IMR-90 (cell line): ENCODE results near the gene PFKP. TPM values are rescaled to one million over a fixed set of nuclear protein-coding genes. Genes with fewer than 3 reads are reported as not detected.

Experiments used
- ATAC-seq: fragments of 200-7000 bp; cut with Tn5 transposase; 2 replicates; pipeline ENCODE4 v1.9.1; 2020; ENCODE audit warnings: low read depth, mild to moderate bottlenecking, moderate library complexity
- BruUV-seq: library from RNA; stranded (reverse); fragments of 400-500 nt; replicated peaks from 2 replicates; lab custom pipeline; 2021; lab: Mats Ljungman, UMichigan
- CTCF ChIA-PET: fragments of 300-600 bp; formaldehyde crosslinking; extraction: SDS; loops from one replicate; lab custom pipeline; 2021; ENCODE audit warnings: antibody characterized with exemption; lab: Yijun Ruan, JAX
- POLR2A ChIA-PET: fragments of 300-600 bp; sonication (Branson Sonifier 250); formaldehyde crosslinking; loops from one replicate; lab custom pipeline; 2022; ENCODE audit warnings: antibody characterized with exemption; ENCODE audit not compliant: unreplicated experiment; lab: Charles Lee
- DNase-seq: peaks from one replicate; pipeline ENCODE4 v3.0.0; 2013
- H2AFZ ChIP-seq: replicated peaks from 2 replicates; pipeline ENCODE3; 2013; ENCODE audit warnings: low read length, mild to moderate bottlenecking; ENCODE audit not compliant: poor library complexity
- H2AK5ac ChIP-seq: 2 replicates; pipeline ENCODE4 v1.6.1; 2013; ENCODE audit warnings: low read depth, low read length, inconsistent platforms
- H2AK9ac ChIP-seq: replicated peaks from 2 replicates; pipeline ENCODE3; 2013; ENCODE audit warnings: mild to moderate bottlenecking, low read depth, low read length, moderate library complexity; ENCODE audit not compliant: poor library complexity
- H2BK120ac ChIP-seq: 2 replicates; pipeline ENCODE4 v1.6.1; 2013; ENCODE audit warnings: low read depth, low read length, inconsistent platforms
- H2BK15ac ChIP-seq: 3 replicates; pipeline ENCODE4 v1.6.1; 2013; ENCODE audit warnings: low read depth, low read length, inconsistent platforms
- H2BK20ac ChIP-seq: 2 replicates; pipeline ENCODE4 v1.6.1; 2013; ENCODE audit warnings: low read depth, mild to moderate bottlenecking, inconsistent platforms, low read length, moderate library complexity
- H2BK5ac ChIP-seq: 2 replicates; pipeline ENCODE4 v1.6.1; 2013; ENCODE audit warnings: mild to moderate bottlenecking, low read depth, low read length, inconsistent platforms; ENCODE audit not compliant: poor library complexity, severe bottlenecking
- H3K14ac ChIP-seq: replicated peaks from 2 replicates; pipeline ENCODE4 v1.6.1; 2013; ENCODE audit warnings: low read depth, low read length, inconsistent platforms
- H3K18ac ChIP-seq: 2 replicates; pipeline ENCODE4 v1.6.1; 2013; ENCODE audit warnings: low read depth, low read length, control low read depth
- H3K23ac ChIP-seq: 2 replicates; pipeline ENCODE4 v1.6.1; 2013; ENCODE audit warnings: low read depth, low read length, inconsistent platforms
- H3K27ac ChIP-seq: 2 replicates; pipeline ENCODE4 v1.5.1; 2013; ENCODE audit warnings: mild to moderate bottlenecking, control low read depth, low read length; ENCODE audit not compliant: insufficient read depth
- H3K27me3 ChIP-seq: 2 replicates; pipeline ENCODE4 v1.6.1; 2013; ENCODE audit warnings: low read length; ENCODE audit not compliant: control insufficient read depth, insufficient read depth
- H3K36me3 ChIP-seq: 2 replicates; pipeline ENCODE4 v1.6.1; 2013; ENCODE audit warnings: low read length, mixed read lengths; ENCODE audit not compliant: control insufficient read depth, insufficient read depth
- H3K4ac ChIP-seq: 2 replicates; pipeline ENCODE4 v1.6.1; 2013; ENCODE audit warnings: low read depth, low read length, inconsistent platforms
- H3K4me1 ChIP-seq: 2 replicates; pipeline ENCODE4 v1.6.1; 2013; ENCODE audit warnings: low read length, mixed read lengths; ENCODE audit not compliant: control insufficient read depth, insufficient read depth
- H3K4me2 ChIP-seq: 2 replicates; pipeline ENCODE4 v1.6.1; 2013; ENCODE audit warnings: low read depth, mild to moderate bottlenecking, control low read depth, low read length, moderate library complexity
- H3K4me3 ChIP-seq: 2 replicates; pipeline ENCODE4 v1.5.1; 2013; ENCODE audit warnings: low read depth, mild to moderate bottlenecking, control low read depth, low read length, moderate library complexity; ENCODE audit not compliant: insufficient read depth
- H3K56ac ChIP-seq: 2 replicates; pipeline ENCODE4 v1.6.1; 2013; ENCODE audit warnings: low read length, inconsistent platforms; ENCODE audit not compliant: insufficient read depth; ENCODE audit errors: extremely low read depth
- H3K79me1 ChIP-seq, 2 experiments: 2 replicates each; pipeline ENCODE4 v1.6.1; 2013; ENCODE audit warnings: low read length in 2 of 2, inconsistent platforms in 1 of 2, low read depth in 1 of 2
- H3K9ac ChIP-seq: 2 replicates; pipeline ENCODE4 v1.6.1; 2013; ENCODE audit warnings: low read depth, low read length, control low read depth
- H3K9me1 ChIP-seq: 2 replicates; pipeline ENCODE4 v1.6.1; 2013; ENCODE audit warnings: low read length, inconsistent platforms; ENCODE audit not compliant: insufficient read depth
- H3K9me3 ChIP-seq: 2 replicates; pipeline ENCODE4 v1.6.1; 2013; ENCODE audit warnings: low read length; ENCODE audit not compliant: control insufficient read depth, insufficient read depth
- H4K20me1 ChIP-seq: 2 replicates; pipeline ENCODE4 v1.6.1; 2013; ENCODE audit warnings: low read length, inconsistent platforms; ENCODE audit not compliant: insufficient read depth
- H4K5ac ChIP-seq: 2 replicates; pipeline ENCODE4 v1.6.1; 2013; ENCODE audit warnings: mild to moderate bottlenecking, low read depth, low read length, control low read depth
- H4K8ac ChIP-seq, 2 experiments: 2 replicates each; pipeline ENCODE4 v1.6.1; 2013; ENCODE audit warnings: low read depth in 2 of 2, low read length in 2 of 2, control low read depth in 1 of 2, inconsistent platforms in 1 of 2
- H4K91ac ChIP-seq: 2 replicates; pipeline ENCODE4 v1.6.1; 2013; ENCODE audit warnings: low read depth, low read length, inconsistent platforms; ENCODE audit not compliant: insufficient read depth
- BHLHE40 ChIP-seq: fragments of 150-350 bp; IDR thresholded peaks from 2 replicates; pipeline ENCODE4 v1.6.1; 2016; ENCODE audit warnings: mild to moderate bottlenecking, low read depth, low read length
- CEBPB ChIP-seq: IDR thresholded peaks from 2 replicates; pipeline ENCODE4 v1.6.1; 2012; ENCODE audit warnings: low read depth, low read length, improper control_type of control experiment
- CHD1 ChIP-seq: IDR thresholded peaks from 2 replicates; pipeline ENCODE4 v1.6.1; 2012; ENCODE audit warnings: low read depth, low read length, improper control_type of control experiment
- CTCF ChIP-seq: conservative IDR thresholded peaks from 2 replicates; pipeline ENCODE4 v1.5.1; 2012; ENCODE audit warnings: mild to moderate bottlenecking, low read depth, low read length, improper control_type of control experiment
- FOS ChIP-seq: fragments of 150-350 bp; IDR thresholded peaks from 2 replicates; pipeline ENCODE4 v1.6.1; 2016; ENCODE audit warnings: low read depth, low read length
- MAFK ChIP-seq: IDR thresholded peaks from 2 replicates; pipeline ENCODE4 v1.6.1; 2012; ENCODE audit warnings: low read depth, low read length, improper control_type of control experiment
- MAZ ChIP-seq: IDR thresholded peaks from 2 replicates; pipeline ENCODE4 v1.6.1; 2012; ENCODE audit warnings: low read depth, mild to moderate bottlenecking, low read length, improper control_type of control experiment, moderate library complexity, borderline replicate concordance
- MXI1 ChIP-seq: IDR thresholded peaks from 2 replicates; pipeline ENCODE4 v1.6.1; 2012; ENCODE audit warnings: low read depth, mild to moderate bottlenecking, low read length, moderate library complexity, borderline replicate concordance
- NFE2L2 ChIP-seq: fragments of 150-350 bp; IDR thresholded peaks from 2 replicates; pipeline ENCODE4 v1.6.1; 2016; ENCODE audit warnings: low read depth, mild to moderate bottlenecking, low read length
- POLR2A ChIP-seq: IDR thresholded peaks from 2 replicates; pipeline ENCODE4 v1.6.1; 2012; ENCODE audit warnings: mild to moderate bottlenecking, low read depth, low read length
- RAD21 ChIP-seq: IDR thresholded peaks from 2 replicates; pipeline ENCODE4 v1.6.1; 2012; ENCODE audit warnings: low read length, improper control_type of control experiment
- SMC3 ChIP-seq: fragments of 150-350 bp; IDR thresholded peaks from 2 replicates; pipeline ENCODE4 v1.6.1; 2016; ENCODE audit warnings: low read depth, mild to moderate bottlenecking, antibody characterized with exemption, low read length, moderate library complexity
- USF2 ChIP-seq: fragments of 150-350 bp; IDR thresholded peaks from 2 replicates; pipeline ENCODE4 v1.6.1; 2017; ENCODE audit warnings: mild to moderate bottlenecking, antibody characterized with exemption, low read length, low read depth
- WGBS, 2 experiments: methylation state at CpG; one replicate each; pipeline versions ENCODE4 v1.1.5 to v1.1.7; 2013; ENCODE audit warnings: missing lambda C conversion rate in 2 of 2; ENCODE audit not compliant: insufficient read length in 1 of 2; ENCODE audit errors: extremely low coverage in 2 of 2; 5-methylcytosine and 5-hydroxymethylcytosine counted together
- dilution Hi-C: fragments of 300-500 bp; cut with HindIII; formaldehyde crosslinking; loops from one replicate; pipeline ENCODE4 v1.14.3; 2018; ENCODE audit warnings: low sequenced_read_pairs; ENCODE audit not compliant: unreplicated experiment
- in situ Hi-C: fragments of 300-500 bp; cut with MboI; formaldehyde crosslinking; loops from 3 replicates; pipeline ENCODE4 v1.14.3; 2019; ENCODE audit warnings: low sequenced_read_pairs, inconsistent platforms, mixed read lengths
- intact Hi-C: fragments of 100-400 bp; cut with micrococcal nuclease; formaldehyde crosslinking; loops from 2 replicates; pipeline ENCODE4 v1.10.0; 2022
- polyA plus RNA-seq, 3 experiments: library from polyadenylated mRNA; depleted of rRNA; stranded (reverse); fragments of >200 nt; gene quantifications; 2 replicates each; pipeline ENCODE4 v1.2.3, GENCODE V29; 2012; ENCODE audit warnings: low replicate concordance in 1 of 3
- total RNA-seq: library from RNA; depleted of rRNA; stranded (reverse); fragments of >200 nt; gene quantifications from 2 replicates; pipeline ENCODE4 v1.2.3, GENCODE V29; 2012

The PFKP gene
- total and polyA plus RNA-seq, 2 of the 4 experiments (the other 2 are of a cell fraction): 223 to 294 TPM

GRCh38 chr10:3043512-3044368 is 23.6 kb upstream of the PFKP start:
- dilution Hi-C loops: loop anchor here (25.0 kb wide), 1 partner anchor 106 kb away; no protein-coding TSS in a partner anchor
- no TSS peak for BruUV-seq
- peak overlapping the region; percentile 75 for H2AFZ ChIP-seq
- intact Hi-C loops: loop anchor here (1.0 to 2.0 kb wide), 3 partner anchors 65 to 1933 kb away; no protein-coding TSS in a partner anchor
- H2AK9ac ChIP-seq: peak overlapping the region; percentile 29
- H3K4ac ChIP-seq: peak overlapping the region; percentile 82
- H2BK5ac ChIP-seq: peak overlapping the region; percentile 50
- H2AK5ac ChIP-seq: peak overlapping the region; percentile 80
- peak overlapping the region; percentile 80 for H2BK20ac ChIP-seq
- in situ Hi-C loops: loop anchor here (5.0 to 10.0 kb wide), 2 partner anchors 111 to 1929 kb away; no protein-coding TSS in a partner anchor
- peak overlapping the region; percentile 82; the same call in 2 of the 3 replicates for H2BK15ac ChIP-seq
- H4K20me1 ChIP-seq: no peaks in the 10 kb centered on the region
- H4K5ac ChIP-seq: peak overlapping the region; percentile 65; the same call in 1 of the 2 replicates
- no peaks in the 10 kb centered on the region for H3K36me3 ChIP-seq
- CTCF ChIA-PET: interaction anchor here (0.6 to 3.9 kb wide), 15 partner anchors 9 to 1994 kb away, joined by 3 to 38 read pairs (median 5); no protein-coding TSS in a partner anchor
- H3K18ac ChIP-seq: peak overlapping the region; percentile 51
- H3K79me1 ChIP-seq: peaks cover 0 to 14% of the 10 kb centered on the region in 2 experiments; a peak in 3 of 4 replicates
- 25% methylated on average over 4 of the region's 16 CpGs; no CpG with 5 or more reads in 1 of the 2 experiments for WGBS, 2 experiments
- H3K9me1 ChIP-seq: peaks cover 20% of the 10 kb centered on the region
- H3K23ac ChIP-seq: peak overlapping the region; percentile 51; the same call in 1 of the 2 replicates
- H3K4me2 ChIP-seq: peak overlapping the region; percentile 38; the same call in 1 of the 2 replicates
- peak overlapping the region; percentile 27 for H3K9ac ChIP-seq
- H3K4me3 ChIP-seq: no peak overlapping the region
- no peaks in the 10 kb centered on the region for H3K27me3 ChIP-seq
- POLR2A ChIA-PET: no interaction called here
- H3K9me3 ChIP-seq: no peaks in the 10 kb centered on the region
- peak overlapping the region; percentile 78 for H3K27ac ChIP-seq
- no peak overlapping the region; the same call in 1 of the 2 replicates for H3K56ac ChIP-seq
- H4K8ac ChIP-seq: peak overlapping the region; percentile 47 to 76
- peaks cover 30% of the 10 kb centered on the region for H3K4me1 ChIP-seq
- peak overlapping the region; percentile 83 for H4K91ac ChIP-seq
- peak overlapping the region; percentile 76 for H2BK120ac ChIP-seq
- DNase-seq: peak; percentile 80
- peak overlapping the region; percentile 19 for H3K14ac ChIP-seq
- ATAC-seq: peak; percentile 59
- TF ChIP-seq BHLHE40 (no peak), NFE2L2 (peak; percentile 42), SMC3 (peak; percentile 92), MAZ (peak; percentile 16; the same call in 1 of the 2 replicates), CTCF (peak; percentile 96), POLR2A (peak; percentile 36; the same call in 1 of the 2 replicates), USF2 (no peak), MAFK (no peak), MXI1 (no peak), CEBPB (no peak), CHD1 (no peak), FOS (no peak), RAD21 (peak; percentile 96)
